HG03175 (cell line): Measurements from ENCODE around the gene BICC1.

Source experiments
- ATAC-seq: cut with Tn5 transposase; IDR thresholded peaks from one replicate; pipeline ENCODE4 v1.9.1; 2021; ENCODE audit warnings: mild to moderate bottlenecking, moderate library complexity; ENCODE audit not compliant: unreplicated experiment

The BICC1 gene

GRCh38 chr10:58740620-58741369 is 228.1 kb downstream of the BICC1 start:
- no peak for ATAC-seq

GRCh38 chr10:58741673-58742072 is 229.0 kb downstream of the BICC1 start:
- ATAC-seq = no peak

- ATAC-seq = no peak
These were observed 229.5 kb downstream of the BICC1 start for GRCh38 chr10:58742141-58742540.

GRCh38 chr10:58743466-58744115 is 230.9 kb downstream of the BICC1 start:
- ATAC-seq = no peak

GRCh38 chr10:58746474-58747185 is 234.0 kb downstream of the BICC1 start:
- ATAC-seq = no peak

- ATAC-seq = no peak
These were observed 235.0 kb downstream of the BICC1 start for GRCh38 chr10:58747687-58748086.

GRCh38 chr10:58752665-58753064 is 240.0 kb downstream of the BICC1 start:
- ATAC-seq = no peak

GRCh38 chr10:58753425-58753824 is 240.8 kb downstream of the BICC1 start:
- no peak for ATAC-seq

GRCh38 chr10:58754469-58755339 is 242.0 kb downstream of the BICC1 start:
- no peak for ATAC-seq

GRCh38 chr10:58755340-58755610 is 242.6 kb downstream of the BICC1 start:
- no peak for ATAC-seq

- no peak for ATAC-seq
These were observed 243.0 kb downstream of the BICC1 start for GRCh38 chr10:58755677-58756076.

- no peak for ATAC-seq
These were observed 243.6 kb downstream of the BICC1 start for GRCh38 chr10:58756130-58756719.

GRCh38 chr10:58757352-58758065 is 244.8 kb downstream of the BICC1 start:
- peak; percentile 43 for ATAC-seq

GRCh38 chr10:58758321-58758720 is 245.6 kb downstream of the BICC1 start:
- ATAC-seq = no peak

GRCh38 chr10:58764087-58764747 is 251.5 kb downstream of the BICC1 start:
- ATAC-seq = no peak

- ATAC-seq = no peak
These were observed 253.2 kb downstream of the BICC1 start for GRCh38 chr10:58765910-58766309.

- no peak for ATAC-seq
These were observed 255.0 kb downstream of the BICC1 start for GRCh38 chr10:58767652-58768051.

GRCh38 chr10:58771863-58772262 is 259.2 kb downstream of the BICC1 start:
- ATAC-seq = no peak

- ATAC-seq = no peak
These were observed 260.1 kb downstream of the BICC1 start for GRCh38 chr10:58772758-58773157.

- no peak for ATAC-seq
These were observed 260.7 kb downstream of the BICC1 start for GRCh38 chr10:58773341-58773740.
